ENCODE data around the gene C1QTNF12.

C1QTNF12 gene

DNA sequence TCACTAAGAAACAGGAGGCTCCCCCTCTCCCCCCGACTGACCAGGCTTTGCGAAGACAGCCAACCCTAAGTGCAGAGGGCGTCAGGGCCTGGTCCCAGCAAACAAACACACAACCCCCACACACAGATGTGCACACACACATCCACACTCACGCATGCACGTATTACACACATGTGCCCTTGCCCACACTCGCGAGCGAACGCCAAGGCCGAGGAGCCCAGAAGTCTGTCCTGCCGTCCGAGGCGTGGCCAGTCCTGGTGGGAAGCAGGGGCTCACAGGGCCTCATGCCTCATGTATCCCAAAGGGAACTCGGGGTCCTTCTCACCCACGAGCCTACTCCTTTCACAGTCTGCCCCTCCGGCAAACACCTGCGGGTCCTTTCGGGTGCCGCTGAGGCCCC, 16.8 kb downstream of the C1QTNF12 start:
- no peak for DNase-seq (ENCODE audit: low read depth in 2 of 3, low spot score in 2 of 3)

DNA sequence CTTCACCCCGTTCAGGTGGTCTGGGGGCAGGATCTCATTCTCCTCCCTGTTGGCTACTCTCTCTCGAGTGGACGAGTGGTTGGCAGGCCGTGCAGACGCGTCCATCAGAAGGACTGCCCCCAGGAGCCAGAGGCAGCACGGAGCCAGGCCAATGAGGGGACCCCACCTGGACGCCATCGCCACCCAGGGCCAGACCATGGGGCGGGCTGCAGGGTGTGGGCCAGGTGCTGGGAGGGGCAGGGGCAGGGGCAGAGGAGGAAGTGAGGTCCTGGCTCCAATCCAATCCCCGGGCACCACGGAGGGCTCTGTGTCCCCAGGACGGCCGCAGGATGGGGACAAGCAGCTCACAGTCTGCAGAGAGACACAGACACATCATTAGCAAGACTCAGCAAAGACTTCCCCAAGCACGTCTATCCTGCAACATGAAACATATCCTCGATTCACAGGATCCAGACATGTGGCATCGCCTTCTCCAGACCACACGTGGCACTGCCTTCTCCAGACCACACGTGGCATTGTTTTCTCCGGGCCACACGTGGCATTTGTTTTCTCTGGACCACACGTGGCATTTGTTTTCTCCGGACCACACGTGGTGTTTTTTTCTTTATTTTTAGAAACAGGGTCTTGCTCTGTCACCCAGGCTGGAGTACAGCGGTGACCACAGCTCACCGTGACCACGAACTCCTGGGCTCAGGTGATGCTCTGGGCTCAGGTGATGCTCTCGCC, 17.8 kb downstream of the C1QTNF12 start:
- no peak for DNase-seq (ENCODE audit: low read depth in 2 of 3, low spot score in 2 of 3)

DNA sequence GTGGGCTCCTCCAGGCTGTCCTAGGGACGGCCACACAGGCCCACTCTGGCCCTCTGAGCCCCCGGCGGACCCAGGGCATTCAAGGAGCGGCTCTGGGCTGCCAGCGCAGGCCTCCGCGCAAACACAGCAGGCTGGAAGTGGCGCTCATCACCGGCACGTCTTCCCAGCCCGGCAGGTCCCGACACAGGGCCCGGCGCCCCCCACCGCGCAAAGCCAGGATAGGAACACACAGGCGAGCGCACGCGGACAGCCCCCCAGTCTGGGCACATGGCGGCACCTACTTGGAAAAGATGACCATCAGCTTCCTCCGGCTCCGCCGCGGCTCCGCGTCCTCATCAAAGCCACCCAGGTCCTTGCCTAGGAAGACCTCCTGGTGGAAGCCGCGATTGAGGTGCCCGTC, 18.3 kb downstream of the C1QTNF12 start:
- no peak for DNase-seq (ENCODE audit: low read depth in 2 of 3, low spot score in 2 of 3)

DNA sequence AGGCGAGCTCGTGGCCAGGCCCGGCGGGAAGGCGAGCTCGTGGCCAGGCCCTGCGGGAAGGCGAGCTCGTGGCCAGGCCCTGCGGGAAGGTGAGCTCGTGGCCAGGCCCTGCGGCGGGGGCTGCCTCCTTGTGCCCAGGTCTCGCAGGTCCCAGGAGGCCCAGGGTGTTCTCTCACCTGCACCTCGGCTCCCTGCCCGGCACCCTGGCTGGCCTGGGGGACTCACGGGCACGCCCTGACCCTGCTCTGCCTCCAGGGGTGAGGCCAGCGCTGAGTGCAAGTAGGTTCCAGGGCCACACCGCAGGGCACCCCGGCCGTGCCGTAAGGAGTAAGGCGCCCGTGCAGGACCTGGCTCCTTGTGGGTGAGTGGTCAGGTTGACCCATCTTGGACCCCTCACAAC, 19.1 kb downstream of the C1QTNF12 start:
- DNase-seq (ENCODE audit: low read depth in 2 of 3, low spot score in 2 of 3) = no peak

DNA sequence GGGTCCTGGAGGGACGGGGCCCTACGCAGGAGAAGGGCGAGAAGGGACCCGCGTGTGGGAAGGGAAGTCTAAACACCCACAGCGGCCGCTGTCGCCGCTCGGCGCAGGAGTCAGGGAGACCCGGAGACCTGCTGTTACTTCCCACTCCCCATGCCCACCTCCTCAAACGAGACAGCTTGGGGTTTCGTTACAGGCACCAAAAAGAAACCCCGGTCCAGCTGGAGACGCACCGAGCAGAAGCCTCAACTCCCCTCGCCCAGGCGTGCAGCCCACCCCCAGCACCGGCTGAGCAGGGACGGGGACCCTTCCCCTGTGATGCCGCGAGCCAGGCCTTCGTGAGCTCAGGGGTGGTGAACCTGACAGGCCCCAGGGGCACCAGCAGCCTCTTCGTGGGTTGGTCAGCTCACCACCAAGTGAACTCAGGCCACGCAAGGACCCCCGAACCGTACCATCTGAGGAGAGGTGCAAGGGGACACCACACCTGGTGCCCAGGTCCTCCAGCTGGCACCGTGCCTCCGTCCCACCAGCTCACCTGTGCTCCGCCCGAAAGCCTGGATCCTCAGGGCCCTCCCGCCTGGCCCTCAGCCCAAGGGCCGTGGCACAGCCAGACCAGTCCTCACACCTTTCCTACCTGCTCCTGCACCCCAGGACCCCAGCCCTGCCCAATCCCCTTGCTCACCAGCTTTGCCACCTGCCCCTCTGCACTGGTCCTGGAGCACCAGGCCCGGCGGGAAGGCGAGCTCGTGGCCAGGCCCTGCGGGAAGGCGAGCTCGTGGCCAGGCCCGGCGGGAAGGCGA, 19.8 kb downstream of the C1QTNF12 start:
- DNase-seq (ENCODE audit: low read depth in 2 of 3, low spot score in 2 of 3) = no peak

DNA sequence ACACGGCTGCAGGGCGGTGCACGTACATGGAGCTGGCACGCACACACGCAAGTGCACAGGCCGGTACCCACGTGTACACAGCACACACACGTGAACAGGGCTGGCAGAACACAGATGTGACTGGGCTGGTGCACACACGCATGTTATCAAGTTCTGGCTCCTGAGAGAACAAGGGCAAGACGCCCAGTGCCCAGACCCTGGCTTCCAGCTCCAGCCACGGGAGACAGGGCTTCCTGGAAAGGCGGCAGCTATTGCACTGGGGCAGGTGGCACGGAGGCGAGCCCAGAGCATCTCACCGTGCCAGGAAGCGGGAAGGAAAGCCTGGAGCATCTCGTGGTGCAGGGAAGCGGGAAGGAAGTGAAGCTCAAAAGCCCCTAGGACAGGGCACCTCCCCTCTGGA, 20.6 kb downstream of the C1QTNF12 start:
- no peak for DNase-seq (ENCODE audit: low read depth in 2 of 3, low spot score in 2 of 3)

DNA sequence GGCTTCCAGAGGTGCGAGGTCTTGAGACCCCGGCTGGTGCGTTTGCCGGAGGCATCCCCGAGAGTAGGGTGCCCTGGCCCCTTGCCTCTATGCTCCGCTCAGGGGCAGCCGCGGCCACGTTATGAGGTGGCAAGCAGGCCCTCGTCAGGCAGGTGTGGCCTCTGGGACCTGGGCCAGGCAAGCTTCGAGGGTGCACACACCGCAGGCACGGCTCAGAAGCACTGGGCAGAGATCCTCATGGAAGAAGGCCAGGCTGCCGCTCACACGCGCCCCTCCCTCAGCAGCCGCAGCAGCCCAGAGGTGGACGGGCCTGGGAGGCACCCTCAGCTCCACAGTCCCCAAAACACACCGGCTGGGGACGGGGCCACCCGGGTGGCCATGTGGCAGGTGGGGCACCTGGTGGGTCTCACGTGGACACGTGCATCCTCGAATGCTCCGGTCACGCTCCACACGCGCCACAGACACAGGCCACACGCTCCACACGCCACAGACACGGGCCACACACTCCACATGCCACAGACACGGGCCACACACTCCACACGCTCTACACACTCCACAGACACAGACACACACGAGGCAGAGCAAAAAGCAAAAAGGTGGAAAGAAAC, 21.2 kb downstream of the C1QTNF12 start:
- DNase-seq (ENCODE audit: low read depth in 2 of 3, low spot score in 2 of 3) = no peak

DNA sequence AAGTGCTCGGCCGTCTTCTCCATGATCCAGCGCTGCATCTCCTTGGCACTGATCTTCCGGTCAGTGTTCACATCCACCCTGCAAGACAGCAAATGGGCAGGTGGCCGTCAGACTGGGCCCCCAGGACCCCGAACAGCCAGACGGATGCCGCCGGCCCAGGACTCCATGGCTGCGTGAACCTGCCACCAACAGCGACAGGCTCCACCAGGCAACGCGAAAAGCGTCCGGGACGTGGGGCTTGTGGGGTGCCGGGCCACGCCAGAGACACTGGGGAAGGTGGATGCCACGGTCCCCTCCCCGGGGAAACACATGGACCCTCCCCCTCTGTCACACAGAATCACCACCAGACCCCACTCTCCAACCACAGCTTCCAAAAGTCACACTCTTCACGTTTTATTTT, 22.6 kb downstream of the C1QTNF12 start:
- no peak for DNase-seq (ENCODE audit: low read depth in 2 of 3, low spot score in 2 of 3)

DNA sequence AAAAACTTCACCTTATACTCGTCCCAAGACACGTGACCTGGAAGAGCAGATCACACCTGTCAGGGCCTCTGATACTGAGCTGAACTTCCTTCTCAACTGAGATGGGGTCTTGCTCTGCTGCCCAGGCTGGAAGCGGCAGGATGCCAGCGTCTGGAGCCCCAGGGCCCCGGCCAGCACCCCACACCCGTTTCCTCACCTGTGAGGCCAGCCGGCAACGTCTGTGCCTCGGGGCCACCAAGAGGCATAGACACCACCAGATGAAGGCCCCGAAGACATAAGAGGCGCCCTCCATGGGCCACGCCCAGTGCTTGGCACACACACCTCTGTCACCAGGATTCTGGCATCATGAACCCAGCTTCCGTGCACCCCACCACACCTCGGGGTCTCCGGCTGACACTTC, 23.2 kb downstream of the C1QTNF12 start:
- no peak for DNase-seq (ENCODE audit: low read depth in 2 of 3, low spot score in 2 of 3)

DNA sequence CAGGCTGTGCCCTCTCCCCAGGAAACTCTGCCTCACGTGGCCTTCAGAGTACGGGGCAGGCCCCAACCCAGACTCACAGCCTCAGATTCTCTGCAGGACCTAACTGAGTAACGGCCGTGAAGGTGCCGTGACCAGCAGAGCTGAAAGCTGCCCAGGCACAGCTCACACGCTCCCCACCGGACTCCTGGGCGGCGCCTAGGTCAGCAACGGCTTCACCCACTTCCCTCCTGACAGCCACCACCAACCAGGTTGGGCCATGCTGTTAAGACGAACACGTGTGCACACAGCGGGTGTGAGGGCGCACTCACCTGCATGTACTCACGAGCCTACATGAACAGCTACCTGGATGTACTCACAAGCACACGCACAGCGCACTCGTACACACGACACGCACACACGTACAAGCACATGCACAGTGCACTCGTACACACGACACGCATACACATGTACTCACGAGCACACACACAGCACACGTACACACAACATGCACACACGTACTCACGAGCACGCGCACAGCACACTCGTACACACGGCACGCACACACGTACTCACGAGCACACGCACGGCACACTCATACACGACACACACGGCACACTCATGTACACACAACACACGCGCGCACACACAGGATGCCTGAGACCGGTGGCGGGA, 23.8 kb downstream of the C1QTNF12 start:
- no peak for DNase-seq (ENCODE audit: low read depth in 2 of 3, low spot score in 2 of 3)

DNA sequence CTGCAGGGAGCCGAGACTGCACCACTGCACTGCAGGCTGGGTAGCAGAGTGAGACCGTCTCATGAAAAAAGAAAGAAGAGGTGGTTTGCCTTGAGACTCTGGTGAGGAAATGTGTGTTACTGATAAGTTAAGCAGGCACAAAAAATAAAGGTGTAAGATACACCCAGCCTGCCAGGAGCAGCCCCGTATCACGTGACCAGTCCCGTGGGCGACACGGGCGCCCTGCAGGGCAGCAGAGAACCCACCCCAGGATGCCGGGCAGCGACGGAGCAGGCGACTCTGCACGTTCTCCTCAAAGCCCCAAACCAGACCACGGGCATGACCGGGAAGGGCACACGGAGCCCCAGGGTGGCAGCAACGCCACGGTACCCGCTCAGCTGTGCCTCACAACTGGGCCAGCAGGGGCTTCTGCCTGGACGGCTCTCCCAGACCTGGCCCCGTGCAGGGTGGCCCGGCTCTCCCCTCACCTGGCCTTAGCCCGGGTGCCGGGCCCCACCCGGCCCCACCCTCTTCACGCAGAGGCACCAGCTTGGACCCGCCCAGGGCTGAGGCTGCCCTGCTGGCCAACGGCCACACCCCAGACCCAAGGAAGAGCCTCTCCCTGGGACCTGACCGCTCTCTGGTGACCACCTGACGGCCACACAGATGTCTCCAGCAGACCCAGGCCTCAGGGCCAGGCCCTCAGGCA, 24.5 kb downstream of the C1QTNF12 start:
- DNase-seq (ENCODE audit: low read depth in 2 of 3, low spot score in 2 of 3) = no peak

DNA sequence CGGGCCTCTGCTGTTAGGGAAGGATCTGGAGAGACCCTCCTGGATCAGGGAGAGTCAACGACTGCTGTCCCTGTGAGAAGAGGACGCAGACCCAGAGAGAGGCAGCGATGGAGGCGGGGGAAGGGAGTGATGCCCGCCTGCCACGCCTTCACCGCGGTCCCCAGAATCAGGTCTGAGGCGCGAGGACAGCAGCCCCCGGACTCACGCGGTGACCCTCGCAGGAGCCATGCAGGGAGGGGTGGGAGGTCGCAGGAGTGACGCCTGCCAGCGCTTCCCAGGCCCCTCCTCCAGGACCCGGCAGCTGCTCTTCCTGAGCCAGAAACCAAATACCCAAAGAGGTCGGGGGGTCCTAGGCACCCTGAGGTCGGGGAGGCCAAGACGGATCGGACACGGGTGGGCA, 26.3 kb downstream of the C1QTNF12 start:
- no peak for DNase-seq (ENCODE audit: low read depth in 2 of 3, low spot score in 2 of 3)

DNA sequence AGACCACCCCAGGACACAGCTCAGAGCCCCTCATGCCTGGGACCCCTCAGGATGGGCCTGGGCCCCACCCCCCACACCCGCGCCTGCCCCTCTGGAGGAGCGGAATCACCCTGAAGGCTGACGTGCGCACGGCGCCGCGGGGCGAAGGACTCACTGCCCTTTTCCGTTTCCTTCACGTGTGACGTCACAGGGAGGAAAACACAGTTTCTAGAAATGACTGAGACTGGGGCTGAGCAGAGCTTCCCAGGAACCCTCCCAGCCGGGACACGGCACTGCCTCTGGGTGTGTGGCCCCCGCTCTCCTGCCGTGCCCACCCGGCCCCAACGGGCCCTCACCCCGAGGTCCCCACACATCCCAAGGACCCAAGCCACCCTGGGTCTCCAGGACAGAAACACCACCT, 27.2 kb downstream of the C1QTNF12 start:
- no peak for DNase-seq (ENCODE audit: low read depth in 2 of 3, low spot score in 2 of 3)

DNA sequence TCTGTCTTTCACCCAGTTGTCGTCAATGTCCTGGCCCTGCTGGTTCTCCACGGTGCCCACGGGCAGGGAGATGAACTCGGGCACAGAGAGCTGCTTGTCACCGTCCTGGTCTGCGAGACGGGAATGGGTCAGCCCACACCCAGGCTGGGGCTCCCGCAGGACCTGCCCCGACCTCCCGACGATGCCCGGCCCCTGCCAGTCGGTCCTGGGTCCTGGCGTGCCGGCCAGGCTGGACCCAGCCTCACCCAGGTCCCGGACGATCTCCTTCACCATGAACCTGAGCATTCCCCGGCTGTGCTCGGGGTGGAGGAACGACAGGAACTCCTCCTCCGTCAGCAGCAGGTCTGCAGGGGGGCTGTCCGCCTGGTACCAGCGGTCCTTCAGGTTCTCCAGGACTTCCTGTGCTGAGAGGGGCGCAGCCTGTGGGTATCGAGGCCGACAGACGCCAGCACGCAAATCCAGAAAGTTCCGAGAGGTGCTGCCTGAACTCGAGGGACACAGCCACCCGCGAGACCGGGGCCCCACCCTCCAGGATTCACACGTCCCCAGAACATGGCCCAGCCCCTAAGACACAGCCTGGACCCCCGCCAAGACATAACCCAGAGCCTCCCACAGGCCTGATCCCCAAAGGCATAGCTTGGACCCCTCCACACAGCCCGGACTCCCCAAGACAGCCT, 27.9 kb downstream of the C1QTNF12 start:
- no peak for DNase-seq (ENCODE audit: low read depth in 2 of 3, low spot score in 2 of 3)

DNA sequence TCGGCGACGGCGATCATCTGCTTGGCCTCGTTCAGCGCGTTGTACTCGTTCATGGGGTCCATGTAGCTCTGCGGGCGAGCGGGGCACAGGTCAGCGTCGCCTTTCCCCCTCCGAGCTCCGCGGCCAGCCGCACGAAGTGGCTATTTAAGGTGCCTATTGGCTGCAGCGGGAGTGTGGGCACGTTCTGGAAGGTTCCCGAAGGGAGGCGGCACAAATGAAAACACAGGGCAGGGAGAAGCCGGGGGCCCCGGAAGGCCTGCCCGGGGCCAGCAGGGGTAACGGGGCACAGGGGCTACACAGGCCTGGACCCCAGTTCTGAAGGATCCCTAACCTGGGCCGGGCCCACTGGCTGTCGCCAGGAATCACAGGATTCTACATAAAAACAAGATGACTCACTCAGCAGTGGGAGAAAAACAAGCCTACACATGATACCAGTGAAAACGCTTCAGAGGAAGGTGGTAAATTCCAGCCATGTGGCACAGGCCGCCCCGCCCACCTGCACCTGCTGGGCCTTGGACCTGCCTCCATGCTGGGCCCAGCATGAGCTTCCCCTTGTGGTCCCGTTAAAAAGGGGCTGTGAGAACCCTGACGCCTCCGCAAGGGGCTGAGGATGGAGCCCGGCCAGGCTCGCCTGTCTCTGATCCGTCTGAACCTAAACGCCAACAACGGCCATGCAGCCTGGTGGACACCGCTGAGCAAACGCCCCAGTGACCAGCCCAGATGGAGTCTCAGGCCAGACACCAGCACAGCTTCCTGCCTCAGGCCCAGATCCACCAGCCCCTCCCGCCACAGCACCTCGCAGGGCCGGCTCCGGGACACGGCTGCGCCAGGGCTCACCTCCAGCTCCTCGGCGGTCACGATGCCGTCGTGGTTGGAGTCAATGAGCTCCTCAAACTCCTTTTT, 28.6 kb downstream of the C1QTNF12 start:
- DNase-seq (ENCODE audit: low read depth in 2 of 3, low spot score in 2 of 3) = no peak

DNA sequence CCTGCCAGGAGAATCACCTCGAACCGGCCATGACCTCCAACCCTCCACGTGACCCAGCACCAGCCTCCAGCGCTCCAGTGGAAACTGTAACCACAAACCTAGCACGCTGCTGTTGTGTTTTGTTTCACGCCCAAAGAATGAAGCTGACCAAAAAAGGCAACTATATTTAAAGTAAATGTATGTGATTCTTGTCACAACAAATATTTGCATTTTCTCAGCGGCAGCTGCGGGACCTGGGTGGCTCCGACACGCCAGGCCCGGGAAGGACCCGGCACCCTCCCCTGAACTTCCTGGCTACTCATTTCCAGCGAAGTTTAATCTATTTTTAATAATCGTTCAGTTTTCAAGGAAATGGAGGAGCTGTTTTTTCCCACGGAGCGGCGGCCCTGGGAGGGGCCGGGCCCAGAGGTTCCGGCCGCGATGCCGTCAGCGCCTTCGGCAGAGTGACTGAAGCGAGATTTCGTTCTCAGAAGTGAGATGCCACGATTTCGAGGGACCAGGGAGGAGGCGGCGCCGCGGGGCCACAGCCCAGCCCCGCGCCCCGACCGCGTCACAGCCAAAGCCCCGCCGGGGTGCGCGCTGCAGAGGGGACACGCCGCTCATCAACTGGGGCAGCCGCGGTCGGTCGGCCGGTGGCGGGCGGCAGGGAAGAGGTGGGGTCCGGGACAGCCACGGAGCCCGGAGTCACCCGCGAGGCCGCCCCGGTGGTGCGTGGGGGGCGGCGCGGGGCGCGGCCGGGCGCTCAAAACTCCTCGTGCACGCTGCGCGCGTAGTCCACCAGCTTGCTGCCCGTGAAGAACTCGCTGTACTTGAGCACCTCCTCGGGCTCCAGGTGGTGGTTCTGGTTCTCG, 29.5 kb downstream of the C1QTNF12 start:
- DNase-seq (ENCODE audit: low read depth in 2 of 3, low spot score in 2 of 3) = no peak

DNA sequence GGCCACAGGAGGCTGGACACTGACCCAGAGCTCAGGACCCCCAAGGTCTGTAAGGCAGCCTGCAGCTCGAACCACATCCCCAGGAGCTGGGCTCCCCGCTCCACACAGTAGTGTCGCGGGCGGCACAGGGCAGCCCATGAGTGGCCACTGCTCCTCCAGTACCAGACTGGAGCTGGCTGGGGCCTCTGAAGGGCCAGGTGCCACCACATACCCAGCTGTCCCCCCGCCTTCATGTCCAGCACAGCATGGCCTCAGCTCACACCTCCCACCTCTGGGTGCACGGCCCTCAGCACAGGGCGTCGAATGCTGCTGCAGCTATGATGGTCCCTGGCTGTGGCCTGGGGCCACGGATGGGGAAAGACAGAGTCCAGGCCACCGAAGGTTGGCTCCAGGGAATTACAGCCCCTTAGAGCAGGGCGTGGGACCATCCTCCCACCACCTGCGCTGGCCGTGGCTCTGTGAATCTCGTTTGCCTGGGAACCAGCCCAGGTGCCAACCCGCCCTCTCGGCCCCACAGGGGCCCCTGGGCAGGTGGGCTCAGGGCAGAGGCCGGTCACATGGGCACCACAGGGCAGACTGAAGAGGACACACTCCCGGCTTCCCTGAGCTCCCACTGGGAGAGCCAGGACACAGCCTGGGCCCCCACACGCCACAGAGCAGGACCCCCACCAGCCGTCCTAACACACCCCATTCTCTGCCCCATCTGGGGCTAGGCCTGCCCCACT, 30.5 kb downstream of the C1QTNF12 start:
- DNase-seq (ENCODE audit: low read depth in 2 of 3, low spot score in 2 of 3) = no peak

DNA sequence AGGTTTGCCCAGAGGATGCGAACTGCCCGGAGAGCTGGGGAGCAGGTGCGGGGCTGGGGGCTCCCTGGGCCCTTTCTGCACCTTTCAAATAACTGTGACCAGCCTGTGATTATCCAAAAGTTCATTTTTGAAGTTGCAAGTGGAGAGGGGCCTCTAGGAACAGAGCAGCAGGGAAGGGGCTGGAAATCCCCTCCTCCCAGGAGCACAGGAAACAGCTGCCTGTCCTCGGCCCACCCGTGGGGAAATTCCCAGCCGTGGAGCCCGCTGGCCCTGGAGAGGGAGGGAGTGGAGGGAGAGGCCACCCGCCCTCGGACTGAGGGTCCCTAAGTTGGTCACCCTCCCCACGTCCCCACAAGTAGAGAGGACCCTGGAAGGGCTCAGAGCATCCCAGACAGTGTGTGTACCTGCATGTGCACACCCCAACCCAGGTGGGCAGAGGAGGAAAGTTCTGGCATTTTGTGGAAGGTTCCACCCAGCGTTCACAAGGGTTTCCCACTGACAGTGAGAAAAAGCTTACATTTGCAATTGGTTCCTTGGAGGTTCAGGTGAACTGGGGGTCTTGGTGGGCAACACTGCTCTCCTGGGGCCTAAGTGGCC, 31.3 kb downstream of the C1QTNF12 start:
- no peak for DNase-seq (ENCODE audit: low read depth in 2 of 3, low spot score in 2 of 3)

Data from activated CD8-positive, alpha-beta memory T cell treated with anti-CD3 and anti-CD28 coated beads for 48 hours (primary cell).